Superior temporal gyrus (tissue), 1 donor: Measurements from ENCODE around the gene COMMD2.
A peak's percentile ranks its signal among the peaks of the same experiment; 100 is the strongest.

Experiments used
- DNase-seq: peaks from one replicate; pipeline ENCODE4 v3.0.0-alpha.2; 2016; ENCODE audit errors: extremely low spot score

COMMD2 gene

GRCh38 chr3:149702691-149703441 is 49.4 kb downstream of the COMMD2 start:
- peak; percentile 24 for DNase-seq

GRCh38 chr3:149701977-149702350 is 50.3 kb downstream of the COMMD2 start:
- DNase-seq: no peak

- no peak for DNase-seq
Observed at GRCh38 chr3:149701206-149701976, 50.9 kb downstream of the COMMD2 start.
